ENCODE results near the gene FOXF2.
"Not testable (repeated sequence)": the region's sequence is repeated elsewhere in the genome, so short reads cannot be mapped to it uniquely, and the experiment has no call there.

GRCh38 chr6:1361717-1362116 is 27.7 kb upstream of the FOXF2 start:
- TF ChIP-seq, protein P1, sequence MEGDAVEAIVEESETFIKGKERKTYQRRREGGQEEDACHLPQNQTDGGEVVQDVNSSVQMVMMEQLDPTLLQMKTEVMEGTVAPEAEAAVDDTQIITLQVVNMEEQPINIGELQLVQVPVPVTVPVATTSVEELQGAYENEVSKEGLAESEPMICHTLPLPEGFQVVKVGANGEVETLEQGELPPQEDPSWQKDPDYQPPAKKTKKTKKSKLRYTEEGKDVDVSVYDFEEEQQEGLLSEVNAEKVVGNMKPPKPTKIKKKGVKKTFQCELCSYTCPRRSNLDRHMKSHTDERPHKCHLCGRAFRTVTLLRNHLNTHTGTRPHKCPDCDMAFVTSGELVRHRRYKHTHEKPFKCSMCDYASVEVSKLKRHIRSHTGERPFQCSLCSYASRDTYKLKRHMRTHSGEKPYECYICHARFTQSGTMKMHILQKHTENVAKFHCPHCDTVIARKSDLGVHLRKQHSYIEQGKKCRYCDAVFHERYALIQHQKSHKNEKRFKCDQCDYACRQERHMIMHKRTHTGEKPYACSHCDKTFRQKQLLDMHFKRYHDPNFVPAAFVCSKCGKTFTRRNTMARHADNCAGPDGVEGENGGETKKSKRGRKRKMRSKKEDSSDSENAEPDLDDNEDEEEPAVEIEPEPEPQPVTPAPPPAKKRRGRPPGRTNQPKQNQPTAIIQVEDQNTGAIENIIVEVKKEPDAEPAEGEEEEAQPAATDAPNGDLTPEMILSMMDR (IDR thresholded peaks at IDR 0.05), result not testable (repeated sequence)
- TF ChIP-seq POLR2AphosphoS5 (IDR thresholded peaks at IDR 0.05), result not testable (repeated sequence)
